Sigmoid colon (tissue), 4 donors: Measurements from ENCODE around the gene P3R3URF.

ENCODE experiments used
- CTCF ChIP-seq, 4 experiments: fragments of 450-650 bp in 3 of 4; fragments of 200-600 bp in 1 of 4; IDR thresholded peaks; one replicate each; pipeline ENCODE4 v1.5.1; 2016 to 2019; ENCODE audit warnings: antibody characterized with exemption in 4 of 4, mild to moderate bottlenecking in 3 of 4, moderate library complexity in 2 of 4
- POLR2AphosphoS5 ChIP-seq, 4 donors: sonication (generic); formaldehyde crosslinking; IDR thresholded peaks; one replicate each; pipeline ENCODE4 v1.6.1; 2017; ENCODE audit warnings: antibody characterized with exemption in 4 of 4

DNA sequence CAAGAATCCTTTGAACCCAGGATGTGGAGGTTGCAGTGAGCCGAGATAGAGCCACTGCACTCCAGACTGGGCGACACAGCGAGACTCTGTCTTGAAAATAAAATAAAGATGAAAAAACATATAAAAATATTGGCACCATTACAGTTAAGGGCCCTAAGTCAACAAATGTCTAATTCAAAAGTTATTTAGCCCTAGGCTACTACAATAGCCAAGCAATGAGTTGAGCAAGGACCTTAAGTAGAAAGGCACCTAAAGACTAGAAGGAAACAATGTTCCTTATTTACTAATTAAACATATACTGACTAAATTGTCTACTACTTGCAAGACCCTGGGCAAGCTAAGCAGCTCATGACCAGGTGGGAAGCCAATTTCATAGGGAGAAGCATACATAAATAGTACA is 47.9 kb downstream of the P3R3URF start:
- TF ChIP-seq CTCF (IDR thresholded peaks at IDR 0.05) (no peak), POLR2AphosphoS5 (IDR thresholded peaks at IDR 0.05) (no peak)
